ENCODE results near the gene CATSPERE. TPM values are rescaled to one million over a fixed set of nuclear protein-coding genes. Genes with fewer than 3 reads are reported as not detected.

The CATSPERE gene
- total and polyA plus RNA-seq, 10 donors: 0.50 to 4.0 (median 1.1) TPM

- intact Hi-C loops (cut with DNase I; ENCODE audit: low total_unique reads): no loop called here
- Histone ChIP-seq H3K4me1 (peaks cover 38 to 83% (median 68%) of the 10 kb centered on the region in 6 donors), H3K27me3 (replicated peaks in 1 of 7) (no peaks in the 10 kb centered on the region), H3K4me3 (no peak overlapping the region), H3K9me3 (no peaks in the 10 kb centered on the region), H3K36me3 (peaks cover 0 to 12% (median 0%) of the 10 kb centered on the region in 6 donors), H3K27ac (peak overlapping the region in 7 of 8 donors; percentile 9 to 54 (median 26))
- DNase-seq: no peak
- TF ChIP-seq CTCF (IDR thresholded peaks at IDR 0.05 in 8 of 11, conservative IDR thresholded peaks at IDR 0.05 in 3 of 11): no peak
- TF ChIP-seq POLR2A (IDR thresholded peaks at IDR 0.05): no peak
- no peak for TF ChIP-seq POLR2AphosphoS5 (IDR thresholded peaks at IDR 0.05)
- WGBS, 5 donors: 76 to 94% (median 82%) methylated on average over 2 of the region's 2 CpGs
Measured at GRCh38 chr1:244445320-244446181, 15.5 kb upstream of the CATSPERE start.

- peaks cover 38 to 84% (median 69%) of the 10 kb centered on the region in 6 donors for H3K4me1 ChIP-seq
Measured at GRCh38 chr1:244447024-244447423, 14.0 kb upstream of the CATSPERE start.

GRCh38 chr1:244447552-244447951 lies 13.5 kb upstream of the CATSPERE start:
- Histone ChIP-seq H3K9me3 (no peaks in the 10 kb centered on the region), H3K36me3 (peaks cover 0 to 12% (median 0%) of the 10 kb centered on the region in 6 donors), H3K4me3 (no peak overlapping the region), H3K27me3 (replicated peaks in 1 of 7) (no peaks in the 10 kb centered on the region), H3K27ac (no peak overlapping the region), H3K4me1 (peaks cover 41 to 84% (median 68%) of the 10 kb centered on the region in 6 donors)
- 91 to 99% (median 98%) methylated on average over 2 of the region's 2 CpGs for WGBS, 5 donors
- intact Hi-C loops (cut with DNase I; ENCODE audit: low total_unique reads): no loop called here
- DNase-seq: no peak
- TF ChIP-seq POLR2AphosphoS5 (IDR thresholded peaks at IDR 0.05): no peak

More at GRCh38 chr1:244447024-244447423, 14.0 kb upstream of the CATSPERE start:
- H3K27me3 ChIP-seq (replicated peaks in 1 of 7): no peaks in the 10 kb centered on the region
- 89 to 95% (median 90%) methylated on average over 1 of the region's 1 CpG for WGBS, 5 donors
- DNase-seq: no peak
- no peak overlapping the region for H3K27ac ChIP-seq
- intact Hi-C loops (cut with DNase I; ENCODE audit: low total_unique reads): no loop called here
- no peak for TF ChIP-seq POLR2AphosphoS5 (IDR thresholded peaks at IDR 0.05)
- no peak for TF ChIP-seq POLR2A (IDR thresholded peaks at IDR 0.05)
- TF ChIP-seq CTCF (IDR thresholded peaks at IDR 0.05 in 8 of 11, conservative IDR thresholded peaks at IDR 0.05 in 3 of 11): no peak
- no peaks in the 10 kb centered on the region for H3K9me3 ChIP-seq
- no peak overlapping the region for H3K4me3 ChIP-seq
- peaks cover 0 to 12% (median 0%) of the 10 kb centered on the region in 6 donors for H3K36me3 ChIP-seq

GRCh38 chr1:244448279-244449036 lies 12.6 kb upstream of the CATSPERE start:
- peak overlapping the region in 1 of 8 donors; percentile 99 for H3K27ac ChIP-seq
- H3K27me3 ChIP-seq (replicated peaks in 1 of 7): no peaks in the 10 kb centered on the region
- no peak overlapping the region for H3K4me3 ChIP-seq
- peaks cover 41 to 79% (median 70%) of the 10 kb centered on the region in 6 donors for H3K4me1 ChIP-seq
- DNase-seq: no peak
- intact Hi-C loops (cut with DNase I; ENCODE audit: low total_unique reads): no loop called here
- 89 to 94% (median 92%) methylated on average over 5 of the region's 5 CpGs for WGBS, 5 donors
- no peaks in the 10 kb centered on the region for H3K9me3 ChIP-seq
- no peak for TF ChIP-seq POLR2AphosphoS5 (IDR thresholded peaks at IDR 0.05)
- no peak for TF ChIP-seq POLR2A (IDR thresholded peaks at IDR 0.05)
- no peak for TF ChIP-seq CTCF (IDR thresholded peaks at IDR 0.05 in 8 of 11, conservative IDR thresholded peaks at IDR 0.05 in 3 of 11)
- peaks cover 0 to 12% (median 0%) of the 10 kb centered on the region in 6 donors for H3K36me3 ChIP-seq
